ENCODE measurements around the gene CFAP77. TPM values are rescaled to one million over a fixed set of nuclear protein-coding genes. Genes with fewer than 3 reads are reported as not detected.
A peak's percentile ranks its signal among the peaks of the same experiment; 100 is the strongest.

CFAP77 gene
- total and polyA plus RNA-seq, 2 of the 8 experiments (the other 6 are each of a cell fraction or from before 2014, with no cell fraction given): 0.63 to 0.97 TPM

DNA sequence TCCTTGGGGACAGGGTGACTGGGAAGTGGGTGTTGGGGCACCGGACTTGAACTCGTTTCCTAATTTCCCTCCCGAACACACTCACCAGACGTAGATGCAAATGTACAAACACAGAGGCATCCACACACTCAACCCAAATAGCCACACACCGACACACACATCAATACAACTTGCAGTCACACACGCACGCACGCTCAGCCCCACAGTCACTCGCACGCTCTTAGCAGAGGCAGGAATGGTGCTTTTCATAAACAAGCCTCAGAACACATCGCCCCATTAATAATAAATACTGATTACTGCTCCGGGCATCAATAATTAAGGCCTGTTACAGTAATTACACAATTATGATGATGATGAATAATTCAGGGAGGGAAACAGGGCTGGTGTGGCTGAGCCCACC is 178.1 kb downstream of the CFAP77 start:
- H2AK5ac ChIP-seq (ENCODE audit: low read depth, low read length): 0 out of 2 replicates have a peak overlapping the region, but pooled peaks have one; percentile 94
- H3K36me3 ChIP-seq (ENCODE audit: control insufficient read depth in 2 of 4, insufficient read depth in 4 of 4, low read length in 3 of 4): peaks cover 0 to under 1% (median 0%) of the 10 kb centered on the region in 4 experiments; a peak in 1 of 8 replicates
- no peak for FAIRE-seq
- H3K4me3 ChIP-seq (ENCODE audit: extremely low read depth in 1 of 4, insufficient read depth in 2 of 4, low read depth in 3 of 4, low read length in 4 of 4): peak overlapping the region in 3 of 4 experiments; percentile 10 to 65 (median 45); a peak in 2 of 8 replicates
- no peak overlapping the region for H3K27ac ChIP-seq (ENCODE audit: low read depth, low read length)
- peak overlapping the region; percentile 93 for H2BK20ac ChIP-seq (ENCODE audit: low read length)
- no peaks in the 10 kb centered on the region for H3K79me1 ChIP-seq (ENCODE audit: low read depth, low read length)
- H3K79me2 ChIP-seq (ENCODE audit: control insufficient read depth in 1 of 2, insufficient read depth in 2 of 2, low read length in 2 of 2): no peaks in the 10 kb centered on the region
- POLR2A ChIA-PET (ENCODE audit: partially characterized antibody): interaction anchor here (2.9 kb wide), 1 partner anchor 82 kb away, joined by 10 read pairs; the partner anchor contains the start of genes DDX31 and GTF3C4
- H2AFZ ChIP-seq (ENCODE audit: low read length): no peak overlapping the region
- no peak overlapping the region for H4K91ac ChIP-seq (replicated peaks; ENCODE audit: insufficient read length, low read length)
- no peak overlapping the region for H3K4ac ChIP-seq (replicated peaks; ENCODE audit: insufficient read length, low read depth, low read length)
- peaks cover 17% of the 10 kb centered on the region for H3K23me2 ChIP-seq (ENCODE audit: low read depth, low read length)
- peaks cover 1 to 77% (median 49%) of the 10 kb centered on the region in 4 experiments for H3K4me1 ChIP-seq (replicated peaks in 1 of 4; ENCODE audit: control insufficient read depth in 3 of 4, insufficient read depth in 4 of 4, low read length in 3 of 4)
- H3K27me3 ChIP-seq (replicated peaks in 1 of 4; ENCODE audit: control insufficient read depth in 3 of 4, extremely low read depth in 1 of 4, insufficient read depth in 3 of 4, low read length in 3 of 4): peaks cover 68 to 80% (median 76%) of the 10 kb centered on the region in 4 experiments
- WGBS, 2 experiments (ENCODE audit: extremely low coverage in 1 of 2, insufficient coverage in 1 of 2, insufficient read length in 1 of 2, insufficient replicate concordance in 2 of 2, low coverage in 1 of 2, low lambda C conversion rate in 2 of 2, missing lambda C conversion rate in 1 of 2): 42% methylated on average over 12 of the region's 12 CpGs; no CpG with 5 or more reads in 1 of the 2 experiments
- no peak for DNase-seq (ENCODE audit: low read depth in 1 of 2, low spot score in 2 of 2)
- H4K5ac ChIP-seq (ENCODE audit: insufficient read length, low read depth, low read length): no peak overlapping the region
- no peak overlapping the region for H3K56ac ChIP-seq (replicated peaks; ENCODE audit: insufficient read length, low read depth, low read length)
- peak overlapping the region; percentile 60; the same call in 1 of the 2 replicates for H3K18ac ChIP-seq (ENCODE audit: extremely low read depth, low read length)
- no peaks in the 10 kb centered on the region for H3K9me3 ChIP-seq (ENCODE audit: insufficient read depth in 2 of 2, low read depth in 1 of 2, low read length in 1 of 2)
- peak; percentile 39 for TF ChIP-seq SUZ12 (IDR thresholded peaks at IDR 0.05; ENCODE audit: low read length)
- no peak for TF ChIP-seq CEBPB (IDR thresholded peaks at IDR 0.05; ENCODE audit: low read depth, low read length)
- no peak for TF ChIP-seq NRF1 (IDR thresholded peaks at IDR 0.05; ENCODE audit: low read depth, low read length)
- CTCF ChIA-PET (ENCODE audit: partially characterized antibody): interaction anchor here (1.1 kb wide), 1 partner anchor 12 kb away, joined by 3 read pairs; no protein-coding TSS in a partner anchor
- no peak overlapping the region for H3K23ac ChIP-seq (ENCODE audit: insufficient read length)
- peak overlapping the region in 1 of 2 experiments; percentile 89; a peak in 2 of 4 replicates for H3K4me2 ChIP-seq (ENCODE audit: insufficient read depth in 1 of 2, low read depth in 2 of 2, low read length in 2 of 2)
- H2BK15ac ChIP-seq (ENCODE audit: low read length): no peak overlapping the region
- no peak overlapping the region for H2BK120ac ChIP-seq (replicated peaks; ENCODE audit: low read depth, low read length)
- H2BK5ac ChIP-seq (ENCODE audit: low read depth, low read length): no peak overlapping the region
- peaks cover 2 to 26% of the 10 kb centered on the region in 2 experiments for H4K20me1 ChIP-seq (replicated peaks in 1 of 2; ENCODE audit: control insufficient read depth in 1 of 2, insufficient read depth in 2 of 2, low read length in 2 of 2)
- H3K14ac ChIP-seq (ENCODE audit: insufficient read length): no peak overlapping the region
- H4K8ac ChIP-seq (ENCODE audit: extremely low read depth, insufficient read depth, low read length): no peak overlapping the region; the same call in 1 of the 2 replicates
- peak overlapping the region; percentile 92; the same call in 1 of the 2 replicates for H2BK12ac ChIP-seq (ENCODE audit: low read depth, low read length)
- H3K9ac ChIP-seq (replicated peaks in 1 of 4; ENCODE audit: extremely low read depth in 1 of 4, low read depth in 3 of 4, low read length in 3 of 4): no peak overlapping the region

Measured in H1 (cell line).